HepG2 (cell line): ENCODE results near the gene MYH7. TPM values are rescaled to one million over a fixed set of nuclear protein-coding genes. Genes with fewer than 3 reads are reported as not detected.

Experiments used
- BRD4 ChIP-seq: sonication (generic); formaldehyde crosslinking; IDR thresholded peaks from 2 replicates; pipeline ENCODE4 v1.4.0; 2020; ENCODE audit warnings: missing genetic modification reagents
- CEBPZ ChIP-seq: IDR thresholded peaks from 2 replicates; pipeline ENCODE4 v1.6.1; 2012; ENCODE audit warnings: low read length, improper control_type of control experiment
- CHCHD3 ChIP-seq: sonication (generic); formaldehyde crosslinking; IDR thresholded peaks from 2 replicates; pipeline ENCODE4 v1.8.0; 2022; ENCODE audit warnings: mild to moderate bottlenecking, missing genetic modification reagents, moderate library complexity
- FOXP4 ChIP-seq: sonication (generic); formaldehyde crosslinking; IDR thresholded peaks from 2 replicates; pipeline ENCODE4 v1.4.0; 2020; ENCODE audit warnings: missing genetic modification reagents
- FUBP1 ChIP-seq: sonication (generic); formaldehyde crosslinking; IDR thresholded peaks from 2 replicates; pipeline ENCODE4 v1.5.1; 2020; ENCODE audit warnings: missing genetic modification reagents, mild to moderate bottlenecking, borderline replicate concordance
- GATAD1 ChIP-seq: IDR thresholded peaks from 2 replicates; pipeline ENCODE4 v1.6.1; 2016; ENCODE audit warnings: missing genetic modification reagents, missing compliant biosample characterization
- HMGXB4 ChIP-seq, 2 experiments: sonication (generic) in 1 of 2; formaldehyde crosslinking in 1 of 2; IDR thresholded peaks; 2 replicates each; pipeline versions ENCODE4 v1.4.0 to v1.6.1; 2018 to 2020; ENCODE audit warnings: missing genetic modification reagents in 2 of 2, borderline replicate concordance in 1 of 2, low read depth in 1 of 2, mild to moderate bottlenecking in 1 of 2, missing biosample characterization in 1 of 2
- HNF4A ChIP-seq: sonication (generic); formaldehyde crosslinking; IDR thresholded peaks from 2 replicates; pipeline ENCODE4 v1.4.0; 2020; ENCODE audit warnings: missing genetic modification reagents
- LBX2 ChIP-seq: sonication (generic); formaldehyde crosslinking; IDR thresholded peaks from 2 replicates; pipeline ENCODE4 v1.5.0; 2020; ENCODE audit warnings: missing genetic modification reagents, mild to moderate bottlenecking, borderline replicate concordance
- LCORL ChIP-seq, 2 experiments: fragments of 450-650 bp in 1 of 2; sonication (generic) in 1 of 2; formaldehyde crosslinking in 1 of 2; IDR thresholded peaks; 2 replicates each; pipeline versions ENCODE4 v1.5.0 to v1.6.1; 2017 to 2020; ENCODE audit warnings: antibody characterized with exemption in 1 of 2, missing genetic modification reagents in 1 of 2
- MIXL1 ChIP-seq: IDR thresholded peaks from 2 replicates; pipeline ENCODE4 v1.6.1; 2016
- RAD21 ChIP-seq: fragments of 450-650 bp; formaldehyde crosslinking; IDR thresholded peaks from 2 replicates; pipeline ENCODE4 v1.5.0; 2020; ENCODE audit warnings: mild to moderate bottlenecking
- RCOR2 ChIP-seq: IDR thresholded peaks from 2 replicates; pipeline ENCODE4 v1.6.1; 2016; ENCODE audit warnings: missing biosample characterization, missing genetic modification reagents
- SETDB1 ChIP-seq: sonication (generic); formaldehyde crosslinking; IDR thresholded peaks from 2 replicates; pipeline ENCODE4 v1.5.1; 2020; ENCODE audit warnings: missing genetic modification reagents, mild to moderate bottlenecking, borderline replicate concordance
- TERF1 ChIP-seq: sonication (generic); formaldehyde crosslinking; IDR thresholded peaks from 2 replicates; pipeline ENCODE4 v1.8.0; 2022; ENCODE audit warnings: mild to moderate bottlenecking, missing genetic modification reagents, moderate library complexity
- ZNF598 ChIP-seq: sonication (generic); formaldehyde crosslinking; IDR thresholded peaks from 2 replicates; pipeline ENCODE4 v1.5.1; 2020; ENCODE audit warnings: mild to moderate bottlenecking, missing genetic modification reagents, borderline replicate concordance
- ZNF670 ChIP-seq: sonication (generic); formaldehyde crosslinking; IDR thresholded peaks from 2 replicates; pipeline ENCODE4 v1.8.0; 2022; ENCODE audit warnings: mild to moderate bottlenecking, missing genetic modification reagents, borderline replicate concordance
- polyA plus RNA-seq, 8 experiments: library from polyadenylated mRNA; depleted of rRNA in 3 of 8; stranded (reverse) in 7 of 8; unstranded in 1 of 8; fragments of >200 nt; fragmentation: Illumina TruSeq in 4 of 8; extraction: Trizol in 4 of 8; gene quantifications; 2 replicates each; pipeline versions ENCODE4 v1.2.1 to v1.2.3, GENCODE V29; 2011 to 2016; ENCODE audit warnings: low read depth in 4 of 8, missing spikeins in 1 of 8, mixed read lengths in 1 of 8; ENCODE audit not compliant: insufficient read depth in 1 of 8
- total RNA-seq, 5 experiments: library from RNA; depleted of rRNA; stranded (reverse); fragments of >200 nt; fragmentation: Illumina TruSeq; extraction: Trizol; gene quantifications; 2 replicates each; pipeline ENCODE4 v1.2.3, GENCODE V29; 2016; ENCODE audit warnings: low read depth in 1 of 5

MYH7 gene
- total and polyA plus RNA-seq, 2 of the 13 experiments (the other 11 are each of a cell fraction or from before 2014, with no cell fraction given), result 0.04 TPM; not detected in 1

- TF ChIP-seq CEBPZ (no peak), LBX2 (CRISPR knock-in tag) (no peak), FUBP1 (CRISPR knock-in tag) (no peak), SETDB1 (no peak), RAD21 (CRISPR knock-in tag) (no peak), ZNF598 (CRISPR knock-in tag) (no peak), MIXL1 (CRISPR knock-in tag) (peak; percentile 76; the same call in 1 of the 2 replicates), RCOR2 (CRISPR knock-in tag) (no peak), BRD4 (no peak), ZNF670 (no peak), GATAD1 (CRISPR knock-in tag) (0 out of 2 replicates have a peak, but pooled peaks have one; percentile 58), TERF1 (no peak), HMGXB4 (CRISPR knock-in tag; IDR thresholded peaks at IDR 0.05; ENCODE audit: borderline replicate concordance in 1 of 2, low read depth in 1 of 2) (no peak), HNF4A (CRISPR knock-in tag) (peak; percentile 92), FOXP4 (no peak), CHCHD3 (CRISPR knock-in tag) (no peak), LCORL (IDR thresholded peaks at IDR 0.05) (no peak), LCORL (CRISPR knock-in tag; IDR thresholded peaks at IDR 0.05) (peak; percentile 71)
Measured at GRCh38 chr14:23457587-23458445, 22.4 kb upstream of the MYH7 start (continued).
